Cardiac septum (tissue), 1 donor: ENCODE results near the gene PRADC1. TPM values are rescaled to one million over a fixed set of nuclear protein-coding genes. Genes with fewer than 3 reads are reported as not detected.
"Not testable (repeated sequence)": the region's sequence is repeated elsewhere in the genome, so short reads cannot be mapped to it uniquely, and the experiment has no call there.

Experiments used
- DNase-seq: peaks from one replicate; pipeline ENCODE4 v3.0.0-alpha.2; 2020; ENCODE audit warnings: low spot score
- intact Hi-C: fragments of 100-400 bp; cut with DNase I; formaldehyde crosslinking; loops from one replicate; pipeline ENCODE4 v1.14.0; 2022
- long read RNA-seq: library from polyadenylated mRNA; unstranded; transcript quantifications from one replicate; pipeline ENCODE4 v2.0.0, GENCODE V29; 2021
- total RNA-seq: library from RNA; stranded (reverse); fragmentation: NEBNext Ultra II Directional; extraction: Animal tissue kit (Norgen Biotek cat#: 25700); gene quantifications from one replicate; pipeline ENCODE4 v1.2.1, GENCODE V29; 2021
- donor health status: DM: no; HTN: no; CAD: no.

PRADC1 gene
- total RNA-seq = 85.8 TPM
- long read RNA-seq, transcript PRADC1-201 (5 exons, 1,083 nt) = major isoform, 141 of 175 reads
- long read RNA-seq, partial matches to known transcripts = 30 of 175 reads
- long read RNA-seq, other reads (novel, unspliced or antisense) = 2 of 175 reads

DNA sequence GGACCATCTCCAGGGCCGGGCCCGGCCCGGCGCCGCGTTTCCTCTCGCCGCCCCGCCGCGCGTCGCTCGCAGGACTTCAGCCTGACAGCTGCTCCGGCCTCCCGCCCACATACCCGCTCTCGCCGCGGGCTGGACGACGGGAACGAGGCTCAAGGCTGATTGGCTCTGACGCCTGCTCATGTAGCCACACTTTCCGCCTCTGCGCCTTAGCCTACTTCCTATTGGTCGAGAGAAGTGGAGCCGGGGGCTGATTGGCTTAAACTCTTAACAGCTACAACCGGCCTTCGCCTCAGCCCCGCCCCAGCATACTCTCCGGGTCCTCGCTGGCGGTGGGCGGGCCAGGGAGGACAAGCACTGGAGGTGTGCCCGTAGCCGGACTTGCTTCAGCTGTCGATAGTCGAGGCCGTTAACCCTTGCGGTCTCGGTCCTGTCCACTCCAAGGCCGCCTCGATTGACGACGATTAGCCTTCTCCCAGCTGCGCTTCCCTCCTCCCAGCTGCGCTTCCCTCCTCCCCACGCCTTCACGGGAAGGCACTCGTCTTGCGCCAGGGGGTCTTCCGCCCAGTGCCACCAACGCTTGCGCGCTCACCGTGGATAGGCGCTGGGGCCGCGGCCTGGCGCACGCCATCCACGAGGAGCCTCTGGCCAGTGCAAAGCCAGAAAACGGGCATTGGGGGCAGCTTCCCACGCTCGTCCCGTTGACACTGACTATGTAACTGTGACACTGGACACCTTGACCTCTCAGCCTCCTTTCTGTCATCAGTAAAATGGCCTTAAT, at the start of gene PRADC1:
PRADC1 (minus strand) TSS at position 86 of the 778 bp plus-strand sequence; CDS start at position 7, 79 bp downstream.
- peak; percentile 100 for DNase-seq
- intact Hi-C loops = loop anchor here (1.0 to 5.0 kb wide), 3 partner anchors 19 to 154 kb away; partner anchors contain the start of genes ALMS1, RAB11FIP5 and SMYD5

DNA sequence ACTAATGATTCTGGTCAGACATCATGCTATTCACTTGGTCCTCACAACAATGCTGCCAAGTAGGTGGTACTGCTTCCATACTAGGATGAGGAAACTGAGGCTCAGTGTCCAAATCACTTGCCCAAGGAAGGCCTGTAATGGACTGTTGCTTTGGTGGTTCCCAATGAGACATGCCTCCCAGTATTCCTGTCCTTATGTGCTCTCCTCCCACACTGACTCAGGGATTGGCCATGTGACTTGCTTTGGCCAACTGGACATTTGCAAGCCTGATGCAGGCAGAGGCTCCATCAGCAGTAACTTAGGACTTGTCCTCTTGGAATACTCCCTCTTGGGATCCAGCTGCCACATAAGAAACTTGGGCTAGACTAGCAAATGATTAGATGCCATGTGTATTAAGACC, 48.2 kb upstream of the PRADC1 start:
- intact Hi-C loops = no loop called here
- no peak for DNase-seq

DNA sequence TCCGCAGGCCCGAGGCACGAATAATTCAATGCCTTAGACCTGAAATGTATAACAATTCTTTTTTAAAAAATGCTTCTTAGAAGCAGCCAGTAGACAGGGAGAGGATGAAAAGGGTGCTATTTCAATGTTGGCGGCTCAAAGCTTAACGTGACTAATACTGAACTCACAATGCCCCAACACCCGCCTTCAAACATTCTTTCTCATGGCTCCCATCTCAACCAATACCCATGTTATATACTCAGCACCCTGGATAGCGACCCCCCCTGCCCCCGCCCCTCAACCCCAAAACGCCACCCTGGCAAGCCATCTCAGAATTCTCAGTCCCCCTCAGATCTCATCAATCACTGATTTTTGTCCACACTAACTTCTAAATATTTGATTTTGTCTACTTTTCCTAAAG, 46.8 kb upstream of the PRADC1 start:
- intact Hi-C loops = no loop called here
- DNase-seq = no peak

DNA sequence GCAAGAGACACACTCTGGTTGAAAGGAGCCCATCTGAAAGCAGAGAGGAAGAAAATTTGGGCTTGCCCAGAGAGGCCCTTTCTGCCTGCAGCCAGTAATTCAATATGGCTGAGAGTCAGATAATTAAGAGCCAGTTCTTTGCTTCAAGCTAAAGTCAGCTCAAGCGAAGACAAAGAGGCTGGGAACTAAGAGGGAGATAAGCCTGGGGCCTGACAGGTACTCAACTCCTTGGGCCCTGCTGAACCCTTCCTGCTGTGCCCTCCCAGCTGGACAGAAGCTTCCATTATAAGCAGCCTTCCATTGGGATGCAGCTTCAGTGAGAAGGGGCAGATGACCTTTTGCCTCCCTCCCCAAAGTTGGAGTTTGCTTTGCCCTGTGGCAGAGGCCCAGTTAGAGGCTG, 39.2 kb upstream of the PRADC1 start:
- intact Hi-C loops = no loop called here
- DNase-seq = no peak

DNA sequence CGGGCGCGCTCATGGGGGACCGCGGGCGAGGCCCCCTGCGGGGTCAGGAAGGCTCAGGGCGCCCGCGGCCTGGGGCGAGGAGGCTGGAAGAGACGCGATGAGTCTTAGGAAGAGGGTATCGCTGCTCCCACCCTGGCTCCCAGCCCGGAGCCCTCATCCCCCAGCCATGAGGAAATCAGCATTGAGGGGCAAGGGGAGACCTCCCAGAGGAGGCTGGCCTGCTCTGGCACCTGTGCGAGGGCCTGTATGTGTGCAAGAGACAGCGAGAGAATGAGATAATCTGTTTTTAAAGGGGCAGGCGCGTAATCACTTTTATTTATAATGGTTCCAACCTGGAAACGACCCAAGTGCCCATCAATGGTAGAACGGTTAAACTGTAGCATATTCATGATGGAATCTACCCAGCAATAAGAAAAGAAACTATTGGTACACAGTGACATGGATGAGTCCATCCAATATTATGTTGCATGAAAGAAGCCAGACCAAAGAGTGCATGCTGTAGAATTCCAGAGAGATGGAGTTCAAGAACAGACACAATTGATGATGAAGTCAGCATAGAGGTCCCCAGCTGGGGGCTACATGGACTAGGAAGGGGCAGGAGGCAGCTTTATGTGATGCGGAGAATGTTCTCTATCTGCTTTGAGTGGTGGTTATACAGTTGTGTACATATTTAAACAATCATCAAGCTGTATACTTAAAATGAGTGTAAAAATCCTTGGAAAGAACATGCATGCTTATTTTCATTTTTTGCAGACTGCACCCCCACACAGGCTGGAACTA, 36.8 kb upstream of the PRADC1 start:
- DNase-seq = no peak
- intact Hi-C loops = no loop called here

DNA sequence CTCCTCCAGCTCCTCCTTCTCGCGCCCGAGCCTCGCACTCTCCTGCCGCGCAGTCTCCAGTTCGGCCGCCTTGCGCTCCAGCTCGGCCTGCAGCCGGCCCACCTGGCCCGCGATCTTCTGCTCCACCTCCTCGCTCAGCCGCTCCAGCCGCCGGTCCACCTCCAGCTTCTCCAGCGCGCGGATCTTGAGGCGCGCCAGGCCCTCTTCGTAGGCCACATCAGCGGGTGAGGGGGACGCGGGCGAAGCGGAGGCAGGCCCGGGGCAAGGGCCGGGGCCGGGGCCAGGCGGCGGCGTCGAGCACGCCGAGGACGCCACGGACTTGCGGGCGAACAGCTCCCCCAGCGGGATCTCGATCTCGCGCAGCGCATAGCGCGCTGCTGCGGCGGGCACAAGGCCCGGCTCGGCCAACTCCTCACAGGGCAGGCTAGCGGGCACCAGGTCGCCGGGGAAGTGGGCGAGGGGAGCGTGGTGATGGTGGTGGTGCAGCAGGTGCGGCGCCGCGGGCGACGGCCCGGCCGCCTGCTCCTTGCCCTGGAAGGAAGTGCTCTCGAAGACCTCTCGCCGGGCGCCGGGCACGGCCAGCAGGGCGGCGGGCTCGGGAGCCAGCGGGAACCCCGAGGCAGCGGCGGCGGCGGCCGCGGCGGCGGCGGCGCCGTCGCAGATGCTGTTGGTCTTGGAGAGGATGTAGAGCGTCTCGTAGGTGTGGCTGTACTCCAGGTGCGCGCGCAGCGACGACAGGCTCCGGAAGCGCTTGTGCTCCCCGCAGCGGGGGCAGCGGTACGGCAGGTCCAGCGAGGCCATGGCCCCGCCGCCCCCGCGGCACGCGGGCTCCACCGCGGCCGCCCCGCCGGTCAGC, 36.0 kb upstream of the PRADC1 start:
- intact Hi-C loops = no loop called here
- DNase-seq = peak; percentile 71

DNA sequence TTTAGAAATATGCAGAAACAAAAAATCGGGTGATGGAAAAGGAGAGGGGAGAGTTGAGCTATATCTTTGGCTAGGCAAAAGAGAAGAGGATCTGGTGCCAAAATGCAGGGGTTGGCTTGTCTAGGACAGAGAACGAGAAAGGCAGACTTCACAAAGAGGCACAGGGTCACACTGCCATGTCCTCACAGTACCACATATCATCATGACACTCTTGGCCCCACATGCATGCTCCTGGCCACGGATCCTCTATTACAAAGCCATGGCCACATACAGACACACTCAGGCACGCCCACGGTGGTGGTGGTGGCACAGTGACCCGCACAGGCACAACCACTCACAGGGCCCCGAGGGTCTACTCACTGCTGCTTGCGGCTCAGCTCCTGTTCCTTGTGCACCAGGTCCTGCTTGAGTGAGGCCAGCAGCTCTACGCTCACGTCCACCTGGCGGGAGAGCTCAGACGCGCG, 35.4 kb upstream of the PRADC1 start:
- DNase-seq = peak; percentile 68
- intact Hi-C loops = no loop called here

DNA sequence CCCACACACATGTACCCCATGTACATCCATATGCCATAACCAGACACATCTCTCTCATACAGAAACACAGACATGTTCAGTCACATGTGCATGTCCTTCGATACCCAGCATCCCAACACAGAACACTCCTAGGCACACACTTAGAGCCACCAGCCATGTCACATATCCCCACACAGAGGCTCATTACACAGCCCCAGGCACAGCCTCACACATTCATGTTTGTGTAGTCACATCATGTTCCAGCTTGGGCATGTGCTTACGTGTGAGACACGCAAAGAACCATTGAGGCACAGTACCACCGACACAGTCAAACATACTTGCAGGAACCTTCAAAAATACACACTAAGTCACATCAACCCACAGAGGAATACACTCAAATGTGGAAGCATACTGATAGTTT, 34.0 kb upstream of the PRADC1 start:
- intact Hi-C loops = no loop called here

DNA sequence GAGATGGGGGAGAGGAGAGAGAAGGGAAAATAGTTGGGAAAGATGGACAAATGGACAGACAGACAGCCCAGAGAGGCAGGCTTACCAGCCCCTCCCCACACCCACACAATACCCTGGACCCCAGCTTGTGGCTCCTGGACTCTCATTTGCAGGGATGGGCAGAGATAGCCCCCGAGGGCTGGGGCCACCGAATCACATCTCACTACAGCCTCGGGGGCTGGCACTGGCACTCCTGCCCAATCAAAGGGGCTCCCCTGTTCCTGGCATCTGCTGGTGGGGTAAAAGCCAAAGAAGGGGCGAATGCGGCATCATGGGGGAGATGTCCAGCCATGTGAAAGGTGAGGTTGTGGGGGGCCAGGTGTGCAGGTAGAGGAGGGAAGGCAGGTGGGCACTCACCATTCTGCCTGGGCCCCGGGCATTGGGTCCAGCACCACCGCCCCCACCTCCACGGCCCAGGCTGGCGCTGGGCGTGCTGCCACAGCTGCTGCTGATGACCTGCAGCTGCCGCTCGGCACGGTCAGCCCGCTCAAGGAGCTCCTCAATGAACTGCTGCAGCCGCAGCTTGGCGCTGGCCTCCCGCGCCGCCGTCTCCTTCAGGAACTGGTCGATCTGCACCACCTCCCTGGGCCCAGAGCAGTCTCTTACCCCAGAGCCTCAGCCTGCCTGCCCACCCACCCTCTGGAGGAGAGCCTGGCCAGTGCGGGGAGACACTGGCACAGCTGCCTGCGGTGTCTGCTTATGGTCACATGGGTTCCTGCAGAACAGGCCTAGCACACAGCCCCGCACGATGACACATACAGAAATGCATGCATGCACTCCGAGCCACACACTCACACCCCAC, 33.2 kb upstream of the PRADC1 start:
- DNase-seq = peak; percentile 63
- intact Hi-C loops = no loop called here

More for the DNA sequence above, 34.0 kb upstream of the PRADC1 start:
- DNase-seq = no peak

DNA sequence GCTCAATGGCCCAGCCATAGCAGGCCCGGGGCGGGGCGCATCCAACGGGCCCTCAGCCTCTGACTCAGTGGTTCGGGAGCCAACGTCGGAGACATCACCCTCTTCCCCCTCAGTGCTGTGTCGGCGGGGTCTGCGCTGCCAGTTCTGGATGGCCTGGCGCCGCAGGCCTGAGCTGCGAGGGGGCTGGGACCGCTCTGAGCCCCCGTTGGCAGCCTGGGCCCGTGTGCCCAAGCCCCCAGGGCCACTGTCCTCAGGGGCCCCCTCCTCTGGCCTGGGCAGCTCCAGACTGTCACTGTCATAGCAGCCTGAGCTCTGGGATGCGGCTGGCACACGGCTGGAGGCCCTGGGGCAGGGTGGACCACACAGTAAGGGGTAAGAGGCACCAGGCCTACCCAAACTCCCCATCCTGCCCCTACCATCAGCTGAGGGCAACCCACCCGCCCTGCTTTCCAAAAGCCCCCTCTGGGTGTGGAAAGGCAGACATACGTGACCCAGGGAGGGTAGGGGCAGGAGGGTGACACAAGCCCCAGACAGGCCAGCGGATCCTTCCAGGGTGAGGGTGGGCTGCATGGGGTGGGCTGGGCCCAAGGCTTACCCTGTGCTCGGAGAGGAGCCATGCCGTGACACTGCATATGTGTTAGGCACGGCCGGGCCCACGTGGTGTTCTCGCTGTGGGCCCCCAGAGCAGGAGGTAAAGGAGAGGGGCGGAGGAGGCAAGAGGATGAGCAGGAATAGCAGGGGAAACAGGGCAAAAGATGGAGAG, 32.4 kb upstream of the PRADC1 start:
- intact Hi-C loops = no loop called here
- peak; percentile 63 for DNase-seq

DNA sequence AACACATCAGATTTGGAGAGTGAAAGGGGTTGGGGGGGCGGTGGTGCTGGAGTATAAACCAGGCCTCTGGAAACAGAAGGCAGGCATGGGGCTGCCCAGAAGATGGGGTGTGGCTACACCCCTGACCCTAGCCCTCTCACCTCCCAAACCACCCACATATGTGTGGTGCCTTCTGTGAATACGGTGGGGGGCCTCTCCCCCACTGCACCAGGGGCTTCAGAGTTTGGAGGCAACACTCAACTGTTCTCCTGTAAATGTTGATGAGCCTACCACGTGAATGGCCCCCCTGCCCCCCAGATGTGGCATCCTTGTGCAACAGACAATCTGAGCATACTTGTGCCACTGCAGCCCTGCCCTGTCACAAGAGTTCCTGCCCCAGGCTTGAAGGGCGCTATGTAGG, 31.7 kb upstream of the PRADC1 start:
- intact Hi-C loops = no loop called here
- DNase-seq = no peak

DNA sequence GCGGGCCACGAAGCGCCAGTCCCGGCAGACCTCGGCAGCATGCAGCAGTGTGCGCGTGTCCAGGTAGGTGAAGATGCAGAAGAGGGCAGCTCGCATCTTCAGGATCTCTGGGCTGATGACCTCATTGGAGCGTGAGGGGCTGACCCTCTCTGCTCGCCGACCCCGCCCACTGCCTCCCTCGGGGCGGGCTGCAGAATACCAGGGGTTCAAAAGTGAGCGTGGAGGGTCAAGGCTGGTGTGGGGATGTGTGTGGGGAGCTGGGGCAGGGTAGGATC, 31.2 kb upstream of the PRADC1 start:
- DNase-seq = peak; percentile 66
- intact Hi-C loops = no loop called here

DNA sequence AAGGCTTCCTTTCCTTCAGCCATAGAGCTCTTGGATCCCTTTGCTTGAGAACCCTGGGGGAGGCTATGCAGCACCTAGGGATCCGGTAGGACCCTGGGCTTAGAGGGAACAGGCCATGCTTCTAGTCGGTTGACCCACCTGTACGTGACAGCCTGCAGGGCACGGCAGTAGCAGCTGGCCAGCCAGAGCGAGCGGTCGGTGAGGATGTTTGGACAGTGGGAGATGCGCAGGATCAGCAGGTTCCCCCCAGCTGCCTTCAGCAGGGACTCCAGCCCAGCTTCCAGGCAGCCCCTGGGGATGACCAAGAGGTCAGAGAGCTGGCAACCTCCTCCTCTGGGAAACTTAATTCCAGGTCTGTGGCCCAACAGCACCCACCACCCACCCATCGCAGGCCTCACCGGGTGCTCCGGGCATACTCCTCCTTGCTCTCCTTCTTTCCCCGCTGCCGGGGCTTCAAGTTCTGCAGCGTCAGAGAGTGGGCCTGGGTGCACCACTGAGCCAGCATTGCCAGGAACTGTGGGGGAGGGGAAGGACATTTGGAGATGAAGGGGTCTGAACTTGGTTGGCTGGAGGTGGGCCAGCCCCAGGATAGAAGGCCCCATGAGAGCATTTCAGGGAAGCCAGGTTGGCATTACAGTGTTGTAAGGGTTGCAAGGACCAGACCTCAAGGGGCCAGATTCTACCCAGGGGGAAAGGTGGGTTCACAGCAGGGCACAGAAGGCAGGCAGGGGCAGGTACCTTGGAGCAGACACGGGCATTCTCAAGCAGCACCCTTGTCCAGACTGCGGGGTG, 30.7 kb upstream of the PRADC1 start:
- DNase-seq = peak; percentile 63
- intact Hi-C loops = no loop called here

DNA sequence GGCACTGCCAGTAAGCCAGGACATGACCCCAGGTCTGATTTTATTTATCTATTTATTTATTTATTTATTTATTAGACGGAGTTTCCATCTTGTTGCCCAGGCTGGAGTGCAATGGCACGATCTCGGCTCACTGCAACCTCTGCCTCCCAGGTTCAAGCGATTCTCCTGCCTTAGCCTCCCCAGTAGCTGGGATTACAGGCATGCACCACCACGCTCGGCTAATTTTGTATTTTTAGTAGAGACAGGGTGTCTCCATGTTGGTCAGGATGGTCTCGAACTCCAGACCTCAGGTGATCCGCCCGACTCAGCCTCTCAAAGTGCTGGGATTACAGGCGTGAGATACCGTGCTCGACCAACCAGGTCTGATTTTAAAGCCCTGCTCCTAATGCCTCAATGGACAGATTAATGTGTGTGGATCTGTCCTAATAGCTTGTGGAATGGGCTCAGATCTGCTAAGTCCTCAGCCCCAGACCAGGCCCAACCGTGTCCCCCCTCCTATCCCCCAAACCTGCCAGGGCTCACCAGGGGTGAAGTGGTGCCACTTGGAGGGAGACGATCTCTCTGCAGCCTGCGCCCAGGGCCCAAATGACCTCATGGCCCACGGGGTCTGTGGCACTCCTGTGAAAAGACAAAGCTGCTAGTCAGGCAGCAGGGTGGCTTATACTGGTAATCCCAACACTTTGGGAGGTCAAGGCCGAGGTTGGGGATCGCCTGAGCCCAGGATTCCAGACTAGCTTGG, 29.8 kb upstream of the PRADC1 start:
- DNase-seq, intact Hi-C loops: not testable (repeated sequence)

DNA sequence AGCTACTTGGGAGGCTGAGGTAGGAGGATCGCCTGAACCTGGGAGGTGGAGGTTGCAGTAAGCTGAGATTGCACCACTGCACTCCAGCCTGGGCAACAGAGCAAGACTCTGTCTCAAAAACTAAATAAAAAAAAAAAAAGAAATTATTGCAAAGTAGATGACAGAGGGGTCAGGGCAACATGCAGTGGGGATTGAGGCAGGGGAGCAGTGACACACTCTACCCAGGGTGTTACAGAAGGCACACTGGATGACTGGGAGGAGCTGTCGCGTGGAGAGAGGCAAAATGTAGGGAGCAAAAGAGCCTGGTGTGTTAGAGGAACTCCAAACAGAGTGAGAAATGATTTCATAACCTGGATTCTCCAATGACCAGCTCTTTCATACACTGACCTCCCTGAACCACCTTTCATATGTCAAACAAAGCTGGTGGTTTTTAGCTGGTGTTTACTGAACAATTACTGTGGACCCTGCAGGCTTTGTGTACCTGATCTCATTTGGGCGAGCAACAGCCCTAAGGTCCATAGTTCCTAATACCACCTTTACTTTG, 29.1 kb upstream of the PRADC1 start:
- no peak for DNase-seq
- intact Hi-C loops = no loop called here

DNA sequence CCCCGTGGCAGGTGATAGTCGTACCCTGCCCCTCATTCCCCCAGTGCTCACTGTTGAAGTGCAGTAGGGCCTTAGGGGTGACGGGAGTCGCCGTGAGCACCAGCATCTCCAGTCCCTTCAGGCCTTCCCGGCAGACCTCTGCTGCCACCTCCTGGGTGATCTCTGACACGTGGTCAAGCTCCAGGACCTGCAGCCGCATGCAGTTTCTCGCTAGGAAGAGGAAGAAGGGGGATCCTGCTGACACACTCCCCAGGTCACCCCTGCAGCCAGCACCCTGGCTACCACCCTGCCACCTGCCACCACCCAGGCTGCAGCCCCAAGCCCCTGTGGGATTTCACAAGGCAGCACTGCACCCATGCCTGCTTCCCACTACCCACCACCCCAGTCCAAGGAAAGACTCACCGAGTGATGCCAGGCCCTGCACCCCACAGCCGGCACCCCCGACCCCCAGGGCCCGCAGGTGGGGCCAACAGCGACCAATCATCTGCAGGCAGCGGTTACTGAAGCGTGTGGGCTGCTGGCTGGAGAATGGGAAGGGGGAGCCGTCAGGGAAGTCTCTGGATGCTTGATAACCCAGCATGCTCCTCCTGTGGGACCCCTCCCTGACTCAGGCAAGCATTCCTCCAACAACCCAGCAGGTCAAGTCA, 27.4 kb upstream of the PRADC1 start:
- DNase-seq = peak; percentile 65
- intact Hi-C loops = no loop called here
